ENCODE results near the gene DOLPP1. TPM values are rescaled to one million over a fixed set of nuclear protein-coding genes. Genes with fewer than 3 reads are reported as not detected.
A peak's percentile ranks its signal among the peaks of the same experiment; 100 is the strongest.

The DOLPP1 gene
- total and polyA plus RNA-seq, 2 of the 13 experiments (the other 11 are each of a cell fraction or from before 2014, with no cell fraction given), result 21.0 to 34.1 TPM

GRCh38 chr9:129139233-129139992, 58.5 kb downstream of the DOLPP1 start (continued):
- TF ChIP-seq HNF1A (IDR thresholded peaks at IDR 0.05; ENCODE audit: low read depth), result no peak
- no peak for TF ChIP-seq HNF1A (CRISPR knock-in tag; IDR thresholded peaks at IDR 0.05; ENCODE audit: borderline replicate concordance)
- no peak for TF ChIP-seq ZSCAN29 (CRISPR knock-in tag; conservative IDR thresholded peaks at IDR 0.05)
- TF ChIP-seq ATF1 (CRISPR knock-in tag; IDR thresholded peaks at IDR 0.05), result no peak
- no peak for TF ChIP-seq ZNF282 (IDR thresholded peaks at IDR 0.05; ENCODE audit: partially characterized antibody)
- no peak for TF ChIP-seq HNRNPL (IDR thresholded peaks at IDR 0.05; ENCODE audit: low read depth, low read length)
- 0 out of 2 replicates have a peak, but pooled peaks have one; percentile 24 for TF ChIP-seq ZC3H4 (CRISPR knock-in tag; IDR thresholded peaks at IDR 0.05; ENCODE audit: borderline replicate concordance)
- no peak for TF ChIP-seq NCOR1 (IDR thresholded peaks at IDR 0.05; ENCODE audit: borderline replicate concordance, low read length)
- TF ChIP-seq CAMTA2 (CRISPR knock-in tag; IDR thresholded peaks at IDR 0.05; ENCODE audit: borderline replicate concordance), result no peak
- TF ChIP-seq HMGA1 (CRISPR knock-in tag; conservative IDR thresholded peaks at IDR 0.05), result no peak
- TF ChIP-seq ZBTB38 (CRISPR knock-in tag; IDR thresholded peaks at IDR 0.05), result peak; percentile 84
- peak; percentile 14; the same call in 1 of the 2 replicates for TF ChIP-seq DMAP1 (CRISPR knock-in tag; IDR thresholded peaks at IDR 0.05)
- no peak for TF ChIP-seq PBX3 (CRISPR knock-in tag; IDR thresholded peaks at IDR 0.05; ENCODE audit: borderline replicate concordance)
- 0 out of 2 replicates have a peak, but pooled peaks have one; percentile 41 for TF ChIP-seq SNAI1 (CRISPR knock-in tag; IDR thresholded peaks at IDR 0.05; ENCODE audit: borderline replicate concordance)
- 0 out of 2 replicates have a peak, but pooled peaks have one; percentile 23 for TF ChIP-seq ZBTB20 (CRISPR knock-in tag; IDR thresholded peaks at IDR 0.05; ENCODE audit: borderline replicate concordance, low read depth)
- TF ChIP-seq ZNF512B (CRISPR knock-in tag; IDR thresholded peaks at IDR 0.05; ENCODE audit: borderline replicate concordance), result 0 out of 2 replicates have a peak, but pooled peaks have one; percentile 15
- TF ChIP-seq POLR2AphosphoS5 (IDR thresholded peaks at IDR 0.05; ENCODE audit: low read depth, low read length), result no peak

Data from HepG2 (cell line).